ENCODE measurements around the gene SNRNP35. TPM values are rescaled to one million over a fixed set of nuclear protein-coding genes. Genes with fewer than 3 reads are reported as not detected.

SNRNP35 gene
- total and polyA plus RNA-seq, 9 of the 15 experiments (the other 6 are each of a cell fraction or from before 2014, with no cell fraction given) = 17.7 to 41.0 (median 25.5) TPM

- TF ChIP-seq MNT (conservative IDR thresholded peaks at IDR 0.05) = peak; percentile 67 to 82; a peak in 3 of 4 replicates
- no peak for TF ChIP-seq NR2F6 (CRISPR knock-in tag; IDR thresholded peaks at IDR 0.05)
- TF ChIP-seq TRIM28 (IDR thresholded peaks at IDR 0.05) = peak; percentile 68
- peak; percentile 74 for TF ChIP-seq POLR2H (tag; IDR thresholded peaks at IDR 0.05; ENCODE audit: low read depth)
- TF ChIP-seq ARID2 (IDR thresholded peaks at IDR 0.05) = no peak
- no peak for TF ChIP-seq CC2D1A (IDR thresholded peaks at IDR 0.05)
- TF ChIP-seq ZNF318 (IDR thresholded peaks at IDR 0.05; ENCODE audit: borderline replicate concordance in 1 of 2, low read depth in 1 of 2) = no peak
- no peak for TF ChIP-seq ZNF551 (CRISPR knock-in tag; IDR thresholded peaks at IDR 0.05)
- TF ChIP-seq ZNF197 (CRISPR knock-in tag; IDR thresholded peaks at IDR 0.05; ENCODE audit: low read depth) = no peak
- TF ChIP-seq ZNF699 (CRISPR knock-in tag; IDR thresholded peaks at IDR 0.05; ENCODE audit: insufficient replicate concordance) = no peak
- TF ChIP-seq MEF2D (tag; conservative IDR thresholded peaks at IDR 0.05; ENCODE audit: low read depth) = 0 out of 2 replicates have a peak, but pooled peaks have one; percentile 26
- TF ChIP-seq U2AF2 (optimal IDR thresholded peaks at IDR 0.05; ENCODE audit: low read depth, low read length) = no peak
- TF ChIP-seq MLX (CRISPR knock-in tag; conservative IDR thresholded peaks at IDR 0.05) = no peak
- TF ChIP-seq FOXJ3 (CRISPR knock-in tag; IDR thresholded peaks at IDR 0.05) = no peak
- peak; percentile 95 for TF ChIP-seq TAF7 (tag; IDR thresholded peaks at IDR 0.05)
These were observed at the start of gene SNRNP35 (continued) for GRCh38 chr12:123457980-123458779.

Measured in K562 (cell line).